GM04503 (cell line): Measurements from ENCODE around the gene SPEF2.

Experiments used
- DNase-seq: peaks from one replicate; pipeline ENCODE4 v3.0.0-alpha.2; 2012; ENCODE audit warnings: low read depth

Gene SPEF2

GRCh38 chr5:35617435-35618303 is at the start of gene SPEF2:
TSS of gene SPEF2 (plus strand) at chr5:35617863. CDS start at chr5:35617998, 135 bp downstream.
- DNase-seq: peak; percentile 68

GRCh38 chr5:35575578-35575977 is 42.1 kb upstream of the SPEF2 start:
- no peak for DNase-seq

DNA sequence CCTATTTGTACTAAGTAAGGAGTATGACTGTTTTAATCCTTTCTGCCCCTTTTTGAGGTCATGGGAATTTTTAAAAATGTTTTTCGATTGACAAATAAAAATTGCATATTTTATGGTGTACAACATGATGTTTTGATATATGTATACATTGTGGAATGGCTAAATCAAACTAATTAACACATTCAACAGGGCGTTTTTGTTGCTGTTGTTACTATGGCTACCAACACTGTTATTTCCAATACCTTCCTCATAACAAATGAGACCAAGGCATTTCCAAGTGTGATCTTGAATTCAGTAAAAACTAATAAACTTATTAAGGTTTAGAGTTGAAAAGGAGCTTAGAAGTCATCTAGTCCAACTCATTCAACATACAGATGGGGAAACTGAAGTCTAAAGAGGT is 30.2 kb upstream of the SPEF2 start:
- DNase-seq: no peak

DNA sequence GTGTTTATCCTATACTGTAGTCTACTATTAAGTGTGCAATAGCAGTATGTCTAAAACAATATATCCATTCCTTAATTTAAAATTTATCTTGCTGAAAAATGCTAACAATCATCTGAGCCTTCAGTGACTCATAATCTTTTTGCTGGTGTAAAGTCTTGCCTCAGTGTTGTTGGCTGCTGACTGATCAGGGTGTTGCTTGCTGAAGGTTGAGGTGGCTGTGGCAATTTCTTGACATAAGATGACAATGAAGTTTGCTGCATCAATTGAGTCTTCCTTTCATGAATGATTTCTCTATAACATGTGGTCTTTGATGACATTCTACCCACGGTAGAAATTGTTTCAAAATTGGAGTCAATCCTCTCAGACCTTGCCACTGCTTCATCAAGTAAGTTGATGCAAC is 24.3 kb upstream of the SPEF2 start:
- no peak for DNase-seq

- DNase-seq: no peak
Observed at GRCh38 chr5:35598707-35599370, 18.8 kb upstream of the SPEF2 start.

DNA sequence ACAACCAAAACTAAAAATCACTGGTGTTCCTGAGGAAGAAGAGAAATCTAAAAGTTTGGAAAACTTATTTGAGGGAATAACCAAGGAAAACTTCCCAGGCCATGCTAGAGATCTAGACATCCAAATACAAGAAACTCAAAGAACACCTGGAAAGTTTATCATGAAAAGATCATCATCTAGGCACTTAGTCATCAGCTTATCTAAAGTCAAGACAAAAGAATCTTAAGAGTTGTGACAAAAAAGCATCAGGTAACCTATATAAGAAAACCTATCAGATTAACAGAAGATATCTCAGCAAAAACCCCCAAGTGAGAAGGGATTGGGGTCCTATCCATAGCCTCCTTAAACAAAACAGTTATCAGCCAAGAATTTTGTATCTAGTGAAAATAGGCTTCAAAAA is 17.1 kb upstream of the SPEF2 start:
- no peak for DNase-seq

GRCh38 chr5:35608881-35609779 is 8.5 kb upstream of the SPEF2 start:
- no peak for DNase-seq

- no peak for DNase-seq
Observed at GRCh38 chr5:35617060-35617434, 616 bp upstream of the SPEF2 start.

- DNase-seq: no peak
Observed at GRCh38 chr5:35618304-35618636, 607 bp downstream of the SPEF2 start.

DNA sequence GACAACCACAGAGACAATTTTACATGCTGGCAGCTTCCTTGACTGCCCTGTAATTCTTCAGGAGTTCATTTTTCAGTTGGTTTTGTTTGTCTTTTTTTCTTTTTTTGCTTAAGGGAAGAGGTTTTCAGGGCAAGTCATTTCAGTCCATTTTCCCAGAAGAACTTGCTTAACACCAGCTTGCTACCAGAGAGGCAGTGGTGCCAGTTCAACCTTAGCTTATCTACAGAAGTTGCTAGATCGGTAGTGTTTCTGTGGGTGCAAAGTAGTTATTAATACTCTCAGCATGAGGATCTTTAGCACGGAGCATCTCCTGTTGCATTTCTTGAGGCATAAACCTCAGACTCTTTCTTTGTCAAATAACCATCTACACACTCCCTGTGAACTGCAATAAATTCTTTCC is 1.1 kb downstream of the SPEF2 start:
- no peak for DNase-seq

DNA sequence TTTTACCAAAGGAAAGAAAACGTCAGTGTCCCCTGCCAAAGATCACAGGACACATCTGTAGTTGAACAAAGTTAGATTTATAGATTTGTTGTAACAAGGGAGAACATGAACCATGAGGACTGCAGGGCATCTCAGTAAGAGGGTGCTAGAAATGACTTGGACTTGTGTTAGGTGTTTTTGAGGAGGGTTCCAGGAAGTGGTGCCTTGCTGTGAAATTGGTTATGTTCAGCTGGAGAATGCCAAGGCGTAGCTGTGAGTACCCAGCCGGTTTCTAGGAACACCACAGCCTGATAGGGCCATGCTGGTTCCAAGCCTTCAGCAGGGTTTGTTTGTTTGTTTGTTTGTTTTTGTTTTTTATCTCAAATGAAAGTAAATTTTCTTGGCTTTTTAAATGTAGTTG is 5.3 kb downstream of the SPEF2 start:
- no peak for DNase-seq

GRCh38 chr5:35623991-35624390 is 6.3 kb downstream of the SPEF2 start:
- DNase-seq: no peak

DNA sequence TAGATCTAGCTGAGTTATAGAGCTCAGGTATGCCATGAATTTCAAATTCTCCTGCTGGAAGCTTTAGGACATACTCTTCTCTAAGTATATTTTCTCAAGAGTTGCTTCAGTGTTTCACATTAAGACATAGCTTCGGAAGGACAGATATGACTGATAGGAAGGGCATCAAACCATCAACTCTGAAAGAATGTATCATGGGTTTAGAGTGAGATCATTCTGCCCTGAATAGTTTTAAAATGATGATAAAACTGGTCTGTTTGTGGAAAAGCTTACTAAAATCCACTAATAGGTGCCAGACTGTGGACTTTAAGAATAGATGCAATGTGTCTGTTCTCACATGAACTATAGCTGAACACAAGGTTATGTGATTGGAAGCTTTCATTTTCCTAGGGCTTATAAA is 8.4 kb downstream of the SPEF2 start:
- peak; percentile 53 for DNase-seq

DNA sequence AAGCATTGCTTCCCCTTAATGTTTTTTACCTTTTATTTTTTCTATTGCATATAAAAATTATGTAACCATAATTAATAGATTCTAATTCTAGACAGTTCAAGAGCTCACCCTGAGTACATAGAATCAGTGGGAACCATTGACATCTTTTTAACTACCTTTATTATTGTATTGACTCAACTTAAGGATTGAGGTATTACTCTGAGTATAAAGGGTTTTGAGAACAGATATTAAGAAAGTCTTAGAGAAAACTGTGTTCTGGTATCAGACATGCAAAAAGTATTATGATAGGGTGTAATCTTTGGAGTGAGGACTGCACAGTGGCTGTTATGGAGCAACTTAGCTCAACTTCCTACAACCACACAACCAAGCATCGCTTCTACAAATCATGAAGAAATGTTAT is 8.9 kb downstream of the SPEF2 start:
- DNase-seq: no peak

DNA sequence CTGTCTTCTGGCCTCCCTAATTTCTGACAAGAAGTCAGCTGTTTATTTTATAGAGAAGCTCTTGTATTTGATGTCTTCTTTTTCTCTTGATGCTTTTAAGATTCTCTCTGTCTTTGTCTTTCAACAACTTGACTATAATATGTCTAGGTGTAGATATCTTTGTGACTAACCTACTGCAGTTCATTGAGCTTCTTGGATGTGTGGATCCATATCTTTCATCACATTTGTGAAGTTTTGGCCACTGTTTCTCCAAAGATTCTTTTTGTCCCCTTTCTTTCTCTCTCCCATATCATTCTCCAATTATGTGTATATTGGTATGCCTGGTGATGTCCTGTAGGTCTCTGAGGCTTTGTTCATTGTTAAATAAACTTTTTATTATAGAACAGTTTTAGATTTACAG is 16.7 kb downstream of the SPEF2 start:
- no peak for DNase-seq

DNA sequence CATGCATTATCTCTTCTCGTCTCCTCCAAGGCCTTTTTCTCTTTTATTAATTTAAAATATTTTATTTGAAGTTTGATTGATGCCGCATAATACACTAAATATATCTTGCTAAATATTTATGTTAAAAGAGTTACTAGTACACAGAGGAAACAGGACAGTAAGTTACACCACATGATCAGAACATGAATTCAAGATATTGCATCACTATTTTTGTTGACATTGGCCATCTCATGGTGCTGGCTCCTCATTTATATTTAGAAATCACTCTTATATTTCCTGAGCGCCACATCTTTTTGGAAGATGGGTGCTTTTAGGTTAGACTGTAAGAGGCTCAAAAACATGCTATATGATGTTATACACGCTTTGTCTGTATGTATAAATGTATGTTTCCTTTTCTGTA is 23.0 kb downstream of the SPEF2 start:
- no peak for DNase-seq

GRCh38 chr5:35644543-35644942 is 26.9 kb downstream of the SPEF2 start:
- no peak for DNase-seq

DNA sequence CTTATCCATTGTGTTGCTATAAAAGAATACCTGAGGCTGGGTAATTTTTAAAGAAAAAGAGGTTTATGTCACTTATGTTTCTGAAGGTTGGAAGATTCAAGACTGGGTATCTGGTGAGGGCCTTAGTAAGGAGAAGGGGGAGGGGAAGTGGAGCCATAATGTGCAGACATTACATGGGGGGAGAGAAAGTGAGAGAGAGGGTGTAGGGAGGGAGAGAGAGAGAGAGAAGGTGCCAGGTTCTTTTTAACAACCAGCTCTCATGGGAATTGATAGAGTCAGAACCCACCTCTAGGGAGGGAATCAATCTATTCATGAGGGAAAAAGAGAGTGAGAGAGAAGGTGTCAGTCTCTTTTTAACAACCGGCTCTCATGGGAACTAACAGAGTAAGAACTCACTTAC is 29.5 kb downstream of the SPEF2 start:
- no peak for DNase-seq

GRCh38 chr5:35647712-35648111 is 30.0 kb downstream of the SPEF2 start:
- DNase-seq: no peak

GRCh38 chr5:35651002-35651756 is 33.5 kb downstream of the SPEF2 start:
- DNase-seq: no peak

- DNase-seq: peak; percentile 24
Observed at GRCh38 chr5:35656721-35657120, 39.1 kb downstream of the SPEF2 start.

GRCh38 chr5:35657877-35658276 is 40.2 kb downstream of the SPEF2 start:
- DNase-seq: no peak
